GM21529 (cell line): ENCODE measurements around the gene PEPD.

Experiments
- ATAC-seq: cut with Tn5 transposase; IDR thresholded peaks from one replicate; pipeline ENCODE4 v1.9.1; 2021; ENCODE audit not compliant: unreplicated experiment

Gene PEPD

DNA sequence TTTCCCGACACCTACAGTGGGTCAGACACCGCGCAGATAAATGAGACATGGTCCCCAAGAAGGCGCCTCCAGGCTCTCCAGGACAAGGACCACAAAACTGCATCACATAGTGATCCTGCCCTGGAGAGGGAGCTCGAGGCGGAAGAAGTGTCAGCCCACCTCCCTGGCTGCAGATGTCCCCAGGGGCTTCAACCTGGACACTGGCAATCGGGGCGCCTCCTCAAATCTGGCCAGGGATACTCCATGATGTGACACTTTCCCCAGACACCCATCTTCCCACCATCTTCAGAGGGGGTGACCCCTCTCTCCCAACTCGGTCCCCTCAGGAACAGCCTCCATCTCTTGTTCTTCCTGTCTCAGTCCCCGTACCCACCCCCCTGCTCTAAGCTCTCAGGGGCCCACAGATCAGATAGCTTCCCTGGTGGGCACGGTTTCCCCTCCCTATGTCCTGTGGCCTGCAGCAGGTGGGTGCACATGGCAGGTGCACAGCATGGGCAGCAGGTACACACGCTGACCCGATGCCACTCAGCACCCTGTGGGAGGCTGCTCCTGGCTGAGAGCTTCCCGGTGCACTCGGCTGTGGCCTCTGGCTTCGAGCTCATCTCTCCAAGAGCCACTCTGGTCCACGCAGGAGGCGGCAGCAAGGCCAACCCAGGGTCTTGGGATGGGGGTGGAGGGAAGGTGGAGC lies 61.2 kb downstream of the PEPD start:
- ATAC-seq: no peak

- ATAC-seq: no peak
These were observed 62.1 kb downstream of the PEPD start for GRCh38 chr19:33459222-33460090.

DNA sequence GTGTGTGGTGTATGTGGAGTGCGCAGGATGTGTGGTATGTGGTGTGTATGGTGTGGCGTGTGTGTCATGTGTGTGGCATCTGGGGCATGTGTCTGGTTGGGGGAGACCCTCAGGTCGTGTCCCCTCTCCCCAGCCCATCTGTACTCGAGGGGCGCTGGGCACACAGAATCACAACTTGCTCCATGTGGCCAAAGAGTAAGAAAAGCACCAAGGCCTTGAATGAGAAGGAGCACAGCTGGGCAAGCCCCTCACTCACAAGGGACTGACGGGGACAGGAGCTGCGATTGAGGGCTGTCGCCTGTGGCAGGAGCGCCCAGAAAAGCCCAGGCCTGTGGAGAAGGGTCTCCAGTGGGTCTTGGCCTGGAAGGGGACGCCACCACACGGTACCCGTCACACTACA lies 62.8 kb downstream of the PEPD start:
- ATAC-seq: no peak

- no peak for ATAC-seq
These were observed 63.4 kb downstream of the PEPD start for GRCh38 chr19:33458171-33458633.

DNA sequence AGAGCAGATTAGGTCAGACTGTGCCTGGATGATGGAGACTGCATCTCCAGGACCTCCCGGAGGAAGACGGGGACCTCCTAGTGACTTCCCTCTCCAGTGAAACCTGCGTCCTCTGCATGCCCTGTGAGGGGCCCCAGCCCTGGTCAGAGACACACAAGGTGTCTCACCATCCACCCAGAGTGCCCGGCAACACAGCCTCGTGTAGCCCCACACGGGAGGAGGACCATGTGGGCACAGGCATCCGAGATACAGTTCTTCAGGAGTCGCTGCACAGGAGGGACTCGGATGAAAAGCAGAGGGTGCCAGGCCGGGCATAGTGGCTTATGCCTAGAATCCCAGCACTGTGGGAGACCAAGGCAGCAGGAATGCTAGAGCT lies 64.8 kb downstream of the PEPD start:
- no peak for ATAC-seq

- ATAC-seq: no peak
These were observed 65.3 kb downstream of the PEPD start for GRCh38 chr19:33456076-33456844.

DNA sequence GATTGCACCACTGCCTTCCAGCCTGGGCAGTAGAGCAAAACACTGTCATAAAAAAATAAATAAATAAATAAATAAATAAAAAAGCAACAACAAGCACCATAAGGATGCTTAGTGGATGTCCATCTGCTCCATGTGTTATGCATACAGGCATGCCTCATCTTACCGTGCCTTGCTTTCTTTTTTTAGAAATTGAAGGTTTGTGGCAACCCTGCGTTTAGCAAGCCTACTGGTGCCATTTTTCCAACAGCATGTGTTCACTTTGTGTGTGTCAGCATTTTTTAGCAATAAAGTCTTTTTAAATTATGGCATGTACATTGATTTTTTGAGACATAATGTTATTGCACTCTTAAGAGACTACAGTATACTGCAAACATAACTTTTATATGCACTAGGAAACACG lies 68.3 kb downstream of the PEPD start:
- ATAC-seq: no peak

DNA sequence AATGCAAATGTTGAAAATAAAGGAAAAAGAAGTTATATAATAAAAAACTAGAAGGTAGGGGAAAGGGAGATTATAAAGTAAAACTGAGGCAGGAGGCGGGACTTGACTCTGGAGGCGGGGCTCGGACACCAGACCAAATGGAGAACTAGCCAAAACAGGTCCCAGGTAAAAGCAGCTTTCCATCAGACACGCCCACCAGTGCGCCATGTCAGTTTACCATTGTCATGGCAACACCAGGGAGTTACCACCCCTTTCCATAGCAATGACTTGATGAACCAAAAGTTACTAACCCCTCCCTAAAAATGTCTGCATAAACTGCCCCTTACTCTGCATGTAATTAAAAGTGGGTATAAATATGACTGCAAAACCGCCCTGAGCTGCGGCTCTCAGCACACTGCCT lies 70.9 kb downstream of the PEPD start:
- ATAC-seq: no peak

DNA sequence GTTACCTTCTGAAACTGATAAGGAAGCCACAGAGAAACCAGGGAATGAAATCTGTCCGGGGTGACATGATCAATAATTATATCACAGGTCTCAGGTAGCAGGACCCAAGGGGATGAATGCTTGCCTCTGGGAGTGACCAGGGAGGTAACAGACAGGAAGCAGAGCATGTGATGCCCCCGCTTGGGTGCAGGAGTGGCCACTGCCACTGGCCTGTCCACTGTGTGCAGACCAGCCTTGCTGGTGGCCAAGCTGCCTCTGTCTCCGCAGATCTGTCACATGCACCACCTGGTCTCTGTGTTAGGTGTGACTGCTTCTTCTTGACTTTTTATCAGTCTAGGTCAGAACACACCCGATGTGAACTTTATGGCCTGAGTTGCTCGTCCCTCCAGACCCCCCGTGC lies 71.8 kb downstream of the PEPD start:
- no peak for ATAC-seq

GRCh38 chr19:33448159-33448516 lies 73.5 kb downstream of the PEPD start:
- no peak for ATAC-seq

DNA sequence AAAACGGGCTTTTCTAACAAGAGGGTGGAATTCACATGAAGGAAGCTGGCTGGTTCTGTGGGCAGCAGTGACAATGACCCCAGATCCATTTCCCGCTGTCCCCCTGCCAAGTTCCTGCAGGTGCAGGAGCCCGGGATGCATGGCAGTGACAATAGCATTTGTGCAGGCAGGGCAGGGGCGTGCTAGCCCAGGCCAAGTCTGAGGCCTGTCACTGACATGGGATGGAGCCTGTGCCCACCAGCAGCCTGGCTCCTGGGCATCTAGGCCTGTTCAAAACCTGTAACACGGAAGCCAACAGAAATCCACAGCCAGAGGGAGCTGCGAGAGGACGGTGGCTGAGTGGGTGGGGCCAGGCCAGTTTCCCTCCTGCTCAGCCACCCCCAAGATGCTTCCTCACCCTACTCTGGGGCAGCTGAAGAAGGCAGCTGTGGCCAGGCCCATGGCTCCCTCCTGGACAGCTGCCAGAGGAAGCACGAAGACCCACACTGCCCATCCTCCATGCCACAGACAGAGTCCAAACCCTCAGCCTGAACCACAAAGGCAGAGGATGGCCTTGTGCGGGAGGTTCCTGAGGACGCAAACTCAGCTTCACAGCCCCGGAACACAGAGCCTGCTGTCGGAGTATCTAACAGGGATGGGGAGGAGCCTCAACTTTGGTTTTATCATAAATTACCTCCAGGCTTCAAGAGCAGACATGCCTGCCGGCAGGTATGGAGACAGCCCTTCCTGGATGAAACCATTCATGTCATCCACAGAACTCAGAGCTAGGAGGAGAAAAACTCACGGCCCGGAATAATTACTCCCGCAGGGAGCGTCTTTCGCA lies 74.0 kb downstream of the PEPD start:
- ATAC-seq: no peak

- ATAC-seq: no peak
These were observed 75.0 kb downstream of the PEPD start for GRCh38 chr19:33446330-33447293.

DNA sequence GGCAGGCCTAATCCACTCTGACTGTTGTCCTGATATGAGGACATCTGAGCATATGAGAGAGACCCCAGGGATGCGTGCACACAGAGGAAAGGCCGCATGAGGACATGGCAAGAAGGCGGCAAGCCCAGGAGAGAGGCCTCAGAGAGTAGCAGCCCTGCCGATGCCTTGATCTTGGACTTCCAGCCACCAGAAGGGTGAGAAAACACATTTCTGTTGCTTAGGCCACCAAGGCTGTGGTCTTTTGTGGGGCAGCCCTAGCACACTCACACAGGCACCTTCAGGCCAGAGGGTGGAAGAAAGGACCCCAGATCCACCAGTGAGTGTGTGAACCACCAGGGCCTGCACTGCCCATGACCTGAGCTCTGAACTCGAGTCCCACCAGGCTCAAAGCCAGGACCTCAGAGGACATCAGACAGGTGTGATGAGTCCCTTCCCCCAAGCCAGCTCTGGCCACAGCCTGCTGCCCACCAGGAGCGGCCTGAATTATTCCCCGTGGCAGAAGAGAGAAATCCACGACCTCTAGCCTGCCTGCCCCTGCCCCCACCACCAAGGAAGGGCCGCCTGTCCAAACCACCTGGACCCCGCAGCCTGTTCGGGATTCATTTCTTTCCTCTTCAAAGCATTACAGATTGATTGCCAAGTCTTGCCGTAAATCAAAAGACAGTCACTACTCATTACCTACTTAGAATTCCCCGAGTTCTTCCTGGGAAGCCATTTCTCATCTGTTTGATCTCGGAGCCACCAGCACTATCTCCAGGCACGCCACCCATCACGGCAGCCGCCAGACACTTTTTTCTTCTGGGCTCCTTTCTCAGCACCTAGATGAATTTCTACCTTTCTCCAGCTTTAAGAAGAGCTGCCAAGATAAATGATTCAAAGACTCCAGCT lies 75.9 kb downstream of the PEPD start:
- ATAC-seq: no peak

DNA sequence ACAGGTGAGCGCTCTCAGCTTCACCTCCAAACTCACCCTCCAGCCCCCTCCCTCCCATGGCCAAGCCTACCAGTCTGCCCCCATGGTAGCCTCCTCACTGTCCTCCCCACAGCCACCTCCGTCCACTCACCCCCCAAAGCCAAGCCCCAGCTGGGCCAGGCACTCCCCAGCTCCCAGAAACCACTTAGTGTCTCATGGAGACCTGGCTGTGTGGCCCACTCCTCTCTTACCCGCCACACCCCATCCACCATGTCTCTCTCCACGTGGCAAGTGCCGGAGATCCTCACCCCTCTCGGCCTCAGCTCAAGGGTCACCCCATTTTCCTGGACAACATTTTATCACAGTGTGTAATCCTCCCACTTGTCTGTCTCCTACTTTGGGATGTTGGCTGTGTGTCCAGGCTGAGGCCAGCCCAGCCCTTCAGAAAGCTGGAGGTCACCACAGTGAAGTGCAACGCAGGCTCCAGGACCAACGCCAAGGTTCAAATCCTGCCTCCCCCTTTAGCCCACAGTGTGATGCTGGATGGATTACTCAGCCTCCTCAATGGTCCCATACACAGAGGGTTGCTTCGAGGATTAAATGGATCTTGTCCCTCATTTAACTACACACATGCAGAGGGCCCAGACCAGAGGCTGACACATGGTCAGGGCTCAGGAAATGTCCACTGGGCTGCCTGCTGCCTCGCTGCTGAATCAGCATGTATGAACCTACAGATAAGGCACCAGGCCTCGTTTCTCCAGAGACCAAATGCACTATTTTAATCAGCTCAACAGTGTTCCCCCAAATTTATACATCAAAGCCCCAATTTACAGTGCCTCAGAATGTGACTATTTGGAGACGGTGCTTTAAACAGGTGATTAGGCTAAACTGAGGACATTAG lies 76.8 kb downstream of the PEPD start:
- no peak for ATAC-seq

DNA sequence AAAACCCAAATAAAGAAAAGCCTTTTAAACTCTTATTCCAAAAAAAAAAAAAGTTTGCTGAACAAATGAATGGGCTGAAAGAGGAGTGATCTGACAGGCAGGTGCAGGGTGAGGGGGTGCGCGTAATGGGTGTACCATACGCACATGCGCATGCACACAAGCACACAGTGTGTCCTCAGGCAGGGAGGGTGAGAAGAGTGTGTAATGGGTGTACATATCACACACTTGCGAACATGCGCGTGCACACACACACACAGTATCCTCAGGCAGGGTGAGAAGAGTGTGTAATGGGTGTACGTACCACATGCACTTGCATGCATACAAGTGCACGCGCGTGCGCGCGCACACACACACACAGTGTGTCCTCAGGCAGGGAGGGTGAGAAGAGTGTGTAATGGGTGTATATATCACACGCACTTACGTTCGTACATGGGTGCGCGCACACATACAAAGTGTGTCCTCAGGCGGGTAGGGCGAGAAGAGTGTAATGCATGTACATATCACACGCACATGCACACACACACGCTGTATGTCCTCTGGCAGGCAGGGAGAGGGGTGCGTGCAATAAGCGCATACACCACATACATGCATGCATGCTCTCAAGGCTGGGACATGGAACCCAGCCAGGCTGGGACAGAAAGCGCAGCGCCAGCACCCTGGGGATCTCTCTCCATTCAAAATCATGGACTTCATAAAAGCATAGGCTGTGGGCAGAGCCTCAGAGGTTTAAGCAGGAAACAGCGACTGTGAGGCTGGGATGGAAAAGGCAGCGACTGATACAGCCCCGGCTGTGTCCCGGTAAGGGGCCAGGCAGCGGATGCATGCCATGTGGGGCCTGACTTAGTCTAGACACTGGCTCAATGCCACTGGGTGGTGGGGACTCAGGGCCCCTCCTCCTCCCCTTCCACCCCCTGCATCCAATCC lies 77.7 kb downstream of the PEPD start:
- no peak for ATAC-seq

DNA sequence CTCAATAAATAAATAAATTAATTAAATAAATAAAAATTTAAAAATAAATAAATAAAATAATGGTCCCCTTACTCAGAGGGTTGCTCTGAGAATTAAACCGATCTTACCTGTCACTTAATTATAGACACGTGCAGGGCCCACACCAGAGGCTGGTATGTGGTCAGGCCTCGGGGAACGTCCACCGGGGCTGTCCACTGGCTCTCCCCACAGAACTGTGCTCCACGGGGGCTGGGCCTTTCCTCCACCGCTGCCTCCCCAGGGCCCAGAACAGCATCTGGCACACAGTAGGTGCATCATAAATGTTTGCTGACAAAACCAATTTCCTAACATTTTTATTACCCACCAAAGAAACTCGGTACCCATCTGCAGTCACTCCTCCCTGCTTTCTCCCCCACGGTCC lies 78.9 kb downstream of the PEPD start:
- ATAC-seq: no peak

DNA sequence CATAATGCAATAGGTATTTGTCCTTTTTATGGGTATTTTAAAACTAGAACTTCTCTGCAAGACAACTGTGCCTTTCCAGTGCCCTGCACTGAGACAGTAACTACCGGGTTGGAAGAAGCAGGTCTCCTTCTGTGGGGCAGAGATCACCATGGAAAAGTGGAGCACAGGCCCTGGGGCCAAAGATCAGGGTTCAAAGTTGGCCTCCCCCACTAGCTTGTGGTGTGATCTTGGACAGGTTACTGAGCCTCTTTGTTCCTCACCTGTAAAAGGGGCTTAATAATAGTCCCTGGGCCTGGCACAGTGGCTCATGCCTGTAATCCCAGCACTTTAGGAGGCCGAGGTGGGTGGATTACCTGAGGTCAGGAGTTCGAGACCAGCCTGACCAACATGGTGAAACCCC lies 79.8 kb downstream of the PEPD start:
- ATAC-seq: no peak
